GM23338 (cell line): ENCODE data around the gene SCFD2. TPM values are rescaled to one million over a fixed set of nuclear protein-coding genes. Genes with fewer than 3 reads are reported as not detected.

Source experiments
- ATAC-seq: fragments of 200-7000 bp; cut with Tn5 transposase; 3 replicates; pipeline ENCODE4 v1.9.1; 2020
- DNase-seq: peaks from one replicate; pipeline ENCODE4 v3.0.0-alpha.2; 2015; ENCODE audit warnings: low spot score
- H2AFZ ChIP-seq: fragments of 200-600 bp; sonication (generic); 2 replicates; pipeline ENCODE4 v1.8.0; 2016; ENCODE audit warnings: antibody characterized with exemption, mild to moderate bottlenecking, moderate library complexity
- H3F3A ChIP-seq: fragments of 200-600 bp; sonication (generic); replicated peaks from 2 replicates; pipeline ENCODE4 v1.8.0; 2017; ENCODE audit warnings: antibody characterized with exemption, mixed run types, low read depth
- H3K27ac ChIP-seq: fragments of 200-600 bp; sonication (generic); 2 replicates; pipeline ENCODE4 v1.6.1; 2016; ENCODE audit warnings: low read depth
- H3K27me3 ChIP-seq: fragments of 200-600 bp; sonication (generic); 2 replicates; pipeline ENCODE4 v1.8.0; 2016; ENCODE audit warnings: mild to moderate bottlenecking, mixed run types, moderate library complexity; ENCODE audit not compliant: insufficient read depth
- H3K36me3 ChIP-seq: fragments of 200-600 bp; sonication (generic); 2 replicates; pipeline ENCODE4 v1.8.0; 2016; ENCODE audit warnings: mild to moderate bottlenecking; ENCODE audit not compliant: insufficient read depth
- H3K4me1 ChIP-seq: fragments of 200-600 bp; sonication (generic); 2 replicates; pipeline ENCODE4 v1.8.0; 2016; ENCODE audit warnings: mild to moderate bottlenecking, moderate library complexity; ENCODE audit not compliant: insufficient read depth
- H3K4me2 ChIP-seq: fragments of 200-600 bp; sonication (generic); 2 replicates; pipeline ENCODE4 v1.7.1; 2017; ENCODE audit warnings: mixed run types
- H3K4me3 ChIP-seq: fragments of 200-600 bp; sonication (generic); 2 replicates; pipeline ENCODE4 v1.6.1; 2016; ENCODE audit warnings: mixed run types
- H3K79me2 ChIP-seq: fragments of 200-600 bp; sonication (generic); replicated peaks from 2 replicates; pipeline ENCODE4 v1.8.0; 2017; ENCODE audit warnings: mild to moderate bottlenecking; ENCODE audit not compliant: insufficient read depth
- H3K9me2 ChIP-seq: fragments of 200-600 bp; sonication (generic); 2 replicates; pipeline ENCODE4 v1.8.0; 2017; ENCODE audit not compliant: insufficient read depth
- H4K20me1 ChIP-seq: fragments of 200-600 bp; sonication (generic); replicated peaks from 2 replicates; pipeline ENCODE4 v1.8.0; 2017; ENCODE audit warnings: mild to moderate bottlenecking; ENCODE audit not compliant: insufficient read depth
- H3K27ac Mint-ChIP-seq: 2 replicates; pipeline ENCODE4 v1.8.0; 2020; ENCODE audit warnings: inconsistent platforms, mild to moderate bottlenecking, moderate library complexity, mixed read lengths
- H3K27me3 Mint-ChIP-seq: 3 replicates; pipeline ENCODE4 v1.8.0; 2022; ENCODE audit warnings: low read depth, mild to moderate bottlenecking, moderate library complexity, mixed read lengths, inconsistent platforms; ENCODE audit not compliant: insufficient read depth, poor library complexity
- H3K36me3 Mint-ChIP-seq: 3 replicates; pipeline ENCODE4 v1.8.0; 2021; ENCODE audit warnings: low read depth, mild to moderate bottlenecking, inconsistent platforms, moderate library complexity, mixed read lengths
- H3K4me1 Mint-ChIP-seq: 3 replicates; pipeline ENCODE4 v1.8.0; 2020; ENCODE audit warnings: mild to moderate bottlenecking, inconsistent platforms, mixed read lengths
- H3K4me3 Mint-ChIP-seq: 3 replicates; pipeline ENCODE4 v1.8.0; 2021; ENCODE audit warnings: moderate library complexity, mild to moderate bottlenecking, inconsistent platforms, mixed read lengths
- H3K9me3 Mint-ChIP-seq: 3 replicates; pipeline ENCODE4 v1.8.0; 2020; ENCODE audit warnings: moderate library complexity, mild to moderate bottlenecking, inconsistent platforms, mixed read lengths
- EZH2phosphoT487 ChIP-seq: fragments of 200-600 bp; sonication (generic); IDR thresholded peaks from one replicate; pipeline ENCODE4 v1.8.1; 2018; ENCODE audit warnings: antibody characterized with exemption; ENCODE audit not compliant: unreplicated experiment
- JUNB ChIP-seq: IDR thresholded peaks from one replicate; pipeline ENCODE4 v1.6.1; 2016; ENCODE audit warnings: antibody characterized with exemption; ENCODE audit not compliant: unreplicated experiment
- POLR2AphosphoS5 ChIP-seq: IDR thresholded peaks from 2 replicates; pipeline ENCODE4 v1.6.1; 2016; ENCODE audit warnings: antibody characterized with exemption, low read depth
- STAT1 ChIP-seq: IDR thresholded peaks from one replicate; pipeline ENCODE4 v1.6.1; 2016; ENCODE audit warnings: antibody characterized with exemption; ENCODE audit not compliant: unreplicated experiment
- ZNF114 ChIP-seq: fragments of 250-450 bp; sonication (Bioruptor Pico); IDR thresholded peaks from 2 replicates; pipeline ENCODE4 v1.5.0; 2020; ENCODE audit warnings: mild to moderate bottlenecking, moderate library complexity
- polyA plus RNA-seq: library from polyadenylated mRNA; unstranded; fragments of >200 nt; fragmentation: Nextera tagmentation; extraction: Ambion mirVana; gene quantifications from 2 replicates; pipeline ENCODE4 v1.2.1, GENCODE V29; 2016
- total RNA-seq: library from RNA; depleted of rRNA; stranded (reverse); fragments of >200 nt; shearing (Covaris generic); gene quantifications from 2 replicates; pipeline ENCODE4 v1.2.3, GENCODE V29; 2014
- TF ChIP-seq, protein P1 (sequence below): fragments of 250-450 bp; sonication (Bioruptor Pico); IDR thresholded peaks from 2 replicates; pipeline ENCODE4 v1.5.0; 2020; ENCODE audit warnings: mild to moderate bottlenecking, moderate library complexity

SCFD2 gene
- total and polyA plus RNA-seq, 2 experiments from 2014 or later, result 5.7 to 17.5 TPM

DNA sequence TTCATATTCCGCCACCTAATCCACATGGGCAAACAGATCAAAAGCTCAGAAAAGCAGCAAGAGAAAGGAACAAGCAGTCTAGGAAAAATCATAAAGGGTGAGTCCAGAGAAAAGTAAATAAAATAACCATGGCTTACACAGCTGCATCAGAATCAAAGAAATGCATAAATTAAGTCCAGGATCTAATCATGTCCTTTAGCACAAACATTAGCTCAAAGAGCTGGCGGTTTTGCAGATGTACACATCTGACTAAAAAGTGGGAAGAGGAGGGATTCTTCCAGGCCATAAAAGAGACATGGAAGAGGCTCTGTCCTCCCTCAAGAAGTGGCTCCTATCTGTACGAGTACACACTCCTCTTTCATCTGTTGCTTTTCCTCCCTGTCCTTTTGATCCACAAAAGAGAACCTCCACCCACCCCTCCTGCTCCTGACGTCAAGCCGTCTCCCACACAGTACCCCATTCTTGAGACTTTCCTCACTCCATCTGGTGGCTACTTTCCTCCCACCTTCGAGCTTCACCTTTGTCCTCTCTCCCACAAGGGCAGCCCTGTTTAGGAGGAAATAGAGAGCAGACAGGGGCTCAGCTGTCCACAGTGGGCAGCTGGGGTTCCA, 411.2 kb downstream of the SCFD2 start:
- ATAC-seq (no peak), DNase-seq (no peak)
- Histone ChIP-seq H3K27ac (no peak overlapping the region), H4K20me1 (no peaks in the 10 kb centered on the region), H3F3A (no peaks in the 10 kb centered on the region), H3K9me2 (peaks cover 15% of the 10 kb centered on the region), H3K4me3 (no peak overlapping the region), H2AFZ (no peak overlapping the region), H3K4me1 (no peaks in the 10 kb centered on the region; the same call in none of the 2 replicates), H3K27me3 (no peaks in the 10 kb centered on the region), H3K36me3 (no peaks in the 10 kb centered on the region), H3K4me2 (no peak overlapping the region), H3K79me2 (no peaks in the 10 kb centered on the region)
- peaks cover 24% of the 10 kb centered on the region for H3K4me1 Mint-ChIP-seq
- H3K27ac Mint-ChIP-seq, result no peak overlapping the region
- TF ChIP-seq EZH2phosphoT487 (no peak), STAT1 (no peak), POLR2AphosphoS5 (no peak), JUNB (no peak), ZNF114 (CRISPR knock-in tag) (no peak)
- TF ChIP-seq, protein P1, sequence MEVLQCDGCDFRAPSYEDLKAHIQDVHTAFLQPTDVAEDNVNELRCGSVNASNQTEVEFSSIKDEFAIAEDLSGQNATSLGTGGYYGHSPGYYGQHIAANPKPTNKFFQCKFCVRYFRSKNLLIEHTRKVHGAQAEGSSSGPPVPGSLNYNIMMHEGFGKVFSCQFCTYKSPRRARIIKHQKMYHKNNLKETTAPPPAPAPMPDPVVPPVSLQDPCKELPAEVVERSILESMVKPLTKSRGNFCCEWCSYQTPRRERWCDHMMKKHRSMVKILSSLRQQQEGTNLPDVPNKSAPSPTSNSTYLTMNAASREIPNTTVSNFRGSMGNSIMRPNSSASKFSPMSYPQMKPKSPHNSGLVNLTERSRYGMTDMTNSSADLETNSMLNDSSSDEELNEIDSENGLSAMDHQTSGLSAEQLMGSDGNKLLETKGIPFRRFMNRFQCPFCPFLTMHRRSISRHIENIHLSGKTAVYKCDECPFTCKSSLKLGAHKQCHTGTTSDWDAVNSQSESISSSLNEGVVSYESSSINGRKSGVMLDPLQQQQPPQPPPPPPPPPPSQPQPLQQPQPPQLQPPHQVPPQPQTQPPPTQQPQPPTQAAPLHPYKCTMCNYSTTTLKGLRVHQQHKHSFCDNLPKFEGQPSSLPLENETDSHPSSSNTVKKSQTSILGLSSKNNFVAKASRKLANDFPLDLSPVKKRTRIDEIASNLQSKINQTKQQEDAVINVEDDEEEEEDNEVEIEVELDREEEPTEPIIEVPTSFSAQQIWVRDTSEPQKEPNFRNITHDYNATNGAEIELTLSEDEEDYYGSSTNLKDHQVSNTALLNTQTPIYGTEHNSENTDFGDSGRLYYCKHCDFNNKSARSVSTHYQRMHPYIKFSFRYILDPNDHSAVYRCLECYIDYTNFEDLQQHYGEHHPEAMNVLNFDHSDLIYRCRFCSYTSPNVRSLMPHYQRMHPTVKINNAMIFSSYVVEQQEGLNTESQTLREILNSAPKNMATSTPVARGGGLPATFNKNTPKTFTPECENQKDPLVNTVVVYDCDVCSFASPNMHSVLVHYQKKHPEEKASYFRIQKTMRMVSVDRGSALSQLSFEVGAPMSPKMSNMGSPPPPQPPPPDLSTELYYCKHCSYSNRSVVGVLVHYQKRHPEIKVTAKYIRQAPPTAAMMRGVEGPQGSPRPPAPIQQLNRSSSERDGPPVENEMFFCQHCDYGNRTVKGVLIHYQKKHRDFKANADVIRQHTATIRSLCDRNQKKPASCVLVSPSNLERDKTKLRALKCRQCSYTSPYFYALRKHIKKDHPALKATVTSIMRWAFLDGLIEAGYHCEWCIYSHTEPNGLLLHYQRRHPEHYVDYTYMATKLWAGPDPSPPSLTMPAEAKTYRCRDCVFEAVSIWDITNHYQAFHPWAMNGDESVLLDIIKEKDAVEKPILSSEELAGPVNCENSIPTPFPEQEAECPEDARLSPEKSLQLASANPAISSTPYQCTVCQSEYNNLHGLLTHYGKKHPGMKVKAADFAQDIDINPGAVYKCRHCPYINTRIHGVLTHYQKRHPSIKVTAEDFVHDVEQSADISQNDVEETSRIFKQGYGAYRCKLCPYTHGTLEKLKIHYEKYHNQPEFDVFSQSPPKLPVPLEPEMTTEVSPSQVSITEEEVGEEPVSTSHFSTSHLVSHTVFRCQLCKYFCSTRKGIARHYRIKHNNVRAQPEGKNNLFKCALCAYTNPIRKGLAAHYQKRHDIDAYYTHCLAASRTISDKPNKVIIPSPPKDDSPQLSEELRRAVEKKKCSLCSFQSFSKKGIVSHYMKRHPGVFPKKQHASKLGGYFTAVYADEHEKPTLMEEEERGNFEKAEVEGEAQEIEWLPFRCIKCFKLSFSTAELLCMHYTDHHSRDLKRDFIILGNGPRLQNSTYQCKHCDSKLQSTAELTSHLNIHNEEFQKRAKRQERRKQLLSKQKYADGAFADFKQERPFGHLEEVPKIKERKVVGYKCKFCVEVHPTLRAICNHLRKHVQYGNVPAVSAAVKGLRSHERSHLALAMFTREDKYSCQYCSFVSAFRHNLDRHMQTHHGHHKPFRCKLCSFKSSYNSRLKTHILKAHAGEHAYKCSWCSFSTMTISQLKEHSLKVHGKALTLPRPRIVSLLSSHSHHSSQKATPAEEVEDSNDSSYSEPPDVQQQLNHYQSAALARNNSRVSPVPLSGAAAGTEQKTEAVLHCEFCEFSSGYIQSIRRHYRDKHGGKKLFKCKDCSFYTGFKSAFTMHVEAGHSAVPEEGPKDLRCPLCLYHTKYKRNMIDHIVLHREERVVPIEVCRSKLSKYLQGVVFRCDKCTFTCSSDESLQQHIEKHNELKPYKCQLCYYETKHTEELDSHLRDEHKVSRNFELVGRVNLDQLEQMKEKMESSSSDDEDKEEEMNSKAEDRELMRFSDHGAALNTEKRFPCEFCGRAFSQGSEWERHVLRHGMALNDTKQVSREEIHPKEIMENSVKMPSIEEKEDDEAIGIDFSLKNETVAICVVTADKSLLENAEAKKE (CRISPR knock-in tag), result no peak
- H3K9me3 Mint-ChIP-seq, result no peaks in the 10 kb centered on the region
- no peaks in the 10 kb centered on the region for H3K36me3 Mint-ChIP-seq
- no peak overlapping the region for H3K4me3 Mint-ChIP-seq
- peaks cover 11% of the 10 kb centered on the region for H3K27me3 Mint-ChIP-seq

DNA sequence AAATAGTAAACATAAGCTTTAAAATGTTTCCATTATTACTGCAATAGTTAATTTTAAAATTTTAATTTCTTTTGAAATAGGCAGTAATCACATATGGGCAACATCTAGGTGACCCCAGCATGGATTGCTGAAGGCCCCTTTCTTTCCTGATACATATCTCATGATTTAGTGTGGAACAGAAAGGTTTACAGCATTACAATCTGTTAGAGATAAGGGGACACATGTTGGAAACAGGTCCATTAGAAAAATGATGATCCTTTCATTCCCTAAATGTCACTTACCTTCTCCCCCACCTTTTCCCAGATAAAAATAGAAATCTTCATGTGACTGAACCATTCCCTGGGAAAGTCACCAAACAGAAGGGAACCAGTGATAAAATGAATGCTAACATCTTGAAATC, 413.3 kb downstream of the SCFD2 start:
- H3K4me3 ChIP-seq, result no peak overlapping the region
- H3K27me3 Mint-ChIP-seq, result peaks cover 10% of the 10 kb centered on the region
- no peak overlapping the region for H3K27ac Mint-ChIP-seq
- no peaks in the 10 kb centered on the region; the same call in none of the 2 replicates for H3K4me1 ChIP-seq
- DNase-seq (no peak), ATAC-seq (no peak)
- no peaks in the 10 kb centered on the region for H3K9me3 Mint-ChIP-seq
- H3K4me3 Mint-ChIP-seq, result no peak overlapping the region
- peaks cover 15% of the 10 kb centered on the region for H3K9me2 ChIP-seq
- H3K4me2 ChIP-seq, result no peak overlapping the region
- peaks cover 24% of the 10 kb centered on the region for H3K4me1 Mint-ChIP-seq
- H2AFZ ChIP-seq, result no peak overlapping the region
- H3K27me3 ChIP-seq, result no peaks in the 10 kb centered on the region
- no peak overlapping the region for H3K27ac ChIP-seq
- no peaks in the 10 kb centered on the region for H3K79me2 ChIP-seq
- H3F3A ChIP-seq, result no peaks in the 10 kb centered on the region
- no peaks in the 10 kb centered on the region for H3K36me3 ChIP-seq
- H3K36me3 Mint-ChIP-seq, result no peaks in the 10 kb centered on the region
- no peaks in the 10 kb centered on the region for H4K20me1 ChIP-seq
- TF ChIP-seq EZH2phosphoT487, result no peak
- TF ChIP-seq, protein P1 (CRISPR knock-in tag), result no peak
